GM23338 (cell line): Measurements from ENCODE around the gene UNC5C.

Experiments used
- CREB1 ChIP-seq: fragments of 250-450 bp; sonication (Bioruptor Pico); IDR thresholded peaks from 2 replicates; pipeline ENCODE4 v1.5.0; 2020; ENCODE audit warnings: low read depth, mild to moderate bottlenecking, moderate library complexity
- TF ChIP-seq, protein P1 (sequence below), 2 experiments: fragments of 200-600 bp in 1 of 2; sonication (generic) in 1 of 2; conservative IDR thresholded peaks; 2 replicates each; pipeline versions ENCODE4 v1.5.1 to v1.6.1; 2016 to 2017; ENCODE audit warnings: antibody characterized with exemption in 2 of 2, low read depth in 2 of 2, mild to moderate bottlenecking in 2 of 2, moderate library complexity in 1 of 2

- TF ChIP-seq, protein P1, sequence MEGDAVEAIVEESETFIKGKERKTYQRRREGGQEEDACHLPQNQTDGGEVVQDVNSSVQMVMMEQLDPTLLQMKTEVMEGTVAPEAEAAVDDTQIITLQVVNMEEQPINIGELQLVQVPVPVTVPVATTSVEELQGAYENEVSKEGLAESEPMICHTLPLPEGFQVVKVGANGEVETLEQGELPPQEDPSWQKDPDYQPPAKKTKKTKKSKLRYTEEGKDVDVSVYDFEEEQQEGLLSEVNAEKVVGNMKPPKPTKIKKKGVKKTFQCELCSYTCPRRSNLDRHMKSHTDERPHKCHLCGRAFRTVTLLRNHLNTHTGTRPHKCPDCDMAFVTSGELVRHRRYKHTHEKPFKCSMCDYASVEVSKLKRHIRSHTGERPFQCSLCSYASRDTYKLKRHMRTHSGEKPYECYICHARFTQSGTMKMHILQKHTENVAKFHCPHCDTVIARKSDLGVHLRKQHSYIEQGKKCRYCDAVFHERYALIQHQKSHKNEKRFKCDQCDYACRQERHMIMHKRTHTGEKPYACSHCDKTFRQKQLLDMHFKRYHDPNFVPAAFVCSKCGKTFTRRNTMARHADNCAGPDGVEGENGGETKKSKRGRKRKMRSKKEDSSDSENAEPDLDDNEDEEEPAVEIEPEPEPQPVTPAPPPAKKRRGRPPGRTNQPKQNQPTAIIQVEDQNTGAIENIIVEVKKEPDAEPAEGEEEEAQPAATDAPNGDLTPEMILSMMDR (conservative IDR thresholded peaks at IDR 0.05; ENCODE audit: low read depth in 2 of 2) = no peak
- TF ChIP-seq CREB1 (CRISPR knock-in tag) = no peak
Observed at GRCh38 chr4:95417531-95417930, 131.2 kb downstream of the UNC5C start.
